GM19351 (cell line): Measurements from ENCODE around the gene ZNF275.
A peak's percentile ranks its signal among the peaks of the same experiment; 100 is the strongest.
"Not testable (repeated sequence)": the region's sequence is repeated elsewhere in the genome, so short reads cannot be mapped to it uniquely, and the experiment has no call there.

Experiments used
- ATAC-seq: cut with Tn5 transposase; IDR thresholded peaks from one replicate; pipeline ENCODE4 v1.9.1; 2021; ENCODE audit warnings: mild to moderate bottlenecking, moderate library complexity; ENCODE audit not compliant: unreplicated experiment

Gene ZNF275, protein sequence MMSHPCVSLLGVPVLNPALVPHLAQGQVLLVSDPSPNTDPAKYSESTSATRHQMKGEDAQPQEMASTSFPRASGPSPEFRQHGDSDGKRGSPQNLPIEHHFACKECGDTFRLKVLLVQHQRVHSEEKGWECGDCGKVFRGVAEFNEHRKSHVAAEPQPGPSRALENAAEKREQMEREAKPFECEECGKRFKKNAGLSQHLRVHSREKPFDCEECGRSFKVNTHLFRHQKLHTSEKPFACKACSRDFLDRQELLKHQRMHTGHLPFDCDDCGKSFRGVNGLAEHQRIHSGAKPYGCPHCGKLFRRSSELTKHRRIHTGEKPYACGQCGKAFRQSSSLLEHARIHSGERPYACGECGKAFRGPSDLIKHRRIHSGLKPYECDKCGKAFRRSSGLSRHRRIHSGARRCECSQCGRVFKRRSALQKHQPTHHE

DNA sequence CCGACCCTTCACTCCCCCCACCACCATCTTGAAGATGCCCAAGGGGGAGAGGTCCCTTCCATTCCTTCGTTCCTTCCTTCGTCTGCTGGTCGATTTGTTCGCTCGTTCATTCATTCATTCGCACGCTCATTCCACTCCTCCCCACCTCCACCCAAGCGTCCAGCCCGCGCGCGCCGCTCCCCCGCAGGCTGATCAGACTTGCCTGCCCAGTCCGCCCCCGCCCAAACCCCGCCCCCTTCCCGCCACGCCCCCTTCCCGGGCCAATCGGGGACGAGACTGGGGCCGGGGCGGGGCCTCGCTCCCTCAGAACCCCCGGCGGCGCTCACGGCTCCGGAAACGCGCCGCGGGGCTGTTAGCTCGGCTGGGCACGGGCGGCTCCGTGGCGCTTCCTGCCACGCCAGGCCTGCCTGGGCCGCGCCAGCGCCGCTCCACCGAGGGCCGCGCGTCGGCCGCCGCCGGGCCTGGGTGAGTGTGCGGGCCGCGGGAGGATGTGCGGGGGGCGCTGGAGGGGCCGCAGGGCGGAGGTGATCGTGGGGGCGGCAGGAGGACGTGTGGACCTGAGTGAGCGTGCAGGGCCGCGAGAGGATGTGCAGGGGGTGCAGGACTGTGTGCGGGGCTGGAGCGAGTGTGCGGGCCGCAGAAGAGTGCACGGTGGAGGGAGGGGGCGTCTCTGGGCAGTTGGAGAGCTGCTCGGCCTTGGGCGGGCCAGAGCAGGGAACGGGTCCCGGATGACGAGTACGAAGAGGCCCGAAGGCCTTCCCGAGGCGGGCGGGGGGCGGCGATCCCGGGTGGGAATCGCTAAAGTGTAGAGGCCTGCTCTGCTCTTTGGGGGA, at the start of gene ZNF275:
ZNF275 (plus strand) TSS at position 333 of the 833 bp plus-strand sequence. CDS start 2,527 bp downstream, outside the sequence.
- ATAC-seq: peak; percentile 80

DNA sequence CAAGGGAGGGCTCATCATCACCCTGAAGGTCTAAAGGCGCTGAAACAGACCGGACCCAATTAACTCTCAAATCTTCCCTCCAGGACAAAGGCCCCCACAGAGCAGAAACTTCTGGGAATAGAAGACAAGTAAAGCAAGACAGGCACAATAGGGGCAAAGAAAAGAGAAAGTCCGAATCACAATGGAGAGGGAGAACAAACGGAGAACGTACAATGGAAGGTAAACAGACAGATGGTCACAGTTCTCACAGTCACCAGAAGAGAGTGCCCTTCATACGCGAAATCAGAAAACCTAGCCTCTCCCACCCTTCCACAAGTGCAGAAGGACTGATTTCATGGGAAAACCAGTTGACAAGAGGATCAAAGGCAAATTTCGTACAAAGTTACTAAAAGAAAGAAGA, 48.3 kb upstream of the ZNF275 start:
- ATAC-seq: not testable (repeated sequence)

DNA sequence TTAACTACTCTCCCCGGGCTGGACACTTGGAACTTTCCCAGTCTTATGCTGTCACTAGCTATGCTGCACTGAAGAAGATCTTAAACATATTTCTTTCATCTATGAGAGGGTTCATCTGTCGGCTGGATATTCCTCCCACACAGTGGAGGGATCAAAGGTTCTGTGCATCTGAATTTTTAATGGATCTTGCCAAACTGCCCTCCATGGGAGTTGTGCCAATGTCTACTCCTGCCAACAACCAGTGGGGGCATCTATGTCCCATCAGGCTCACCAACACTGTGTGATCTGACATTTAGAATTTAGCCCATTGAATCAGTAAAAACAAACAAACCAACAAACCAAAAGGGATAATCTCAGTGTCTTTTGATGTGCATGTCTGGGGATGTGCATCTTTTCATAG, 45.1 kb upstream of the ZNF275 start:
- not testable (repeated sequence) for ATAC-seq

GRCh38 chrX:153293485-153294071, 40.4 kb upstream of the ZNF275 start:
- not testable (repeated sequence) for ATAC-seq

DNA sequence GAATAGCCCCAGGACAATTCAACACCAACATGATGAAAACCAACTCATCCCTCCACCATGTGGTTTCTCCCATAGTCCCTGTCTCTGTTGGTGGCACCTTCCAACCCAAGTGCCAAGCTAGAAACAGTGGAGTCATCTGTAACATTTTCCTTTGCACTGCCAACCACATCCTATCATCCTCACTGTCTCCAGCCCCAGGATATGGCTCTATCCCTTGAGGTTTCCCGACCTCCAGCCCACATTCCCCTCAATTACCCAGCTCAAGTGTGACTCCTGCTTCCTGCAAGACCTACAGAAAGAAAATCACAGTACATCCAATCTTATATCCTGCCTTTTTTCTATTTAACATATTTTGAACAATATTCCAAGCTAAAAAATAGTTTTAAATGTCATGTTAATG, 36.6 kb upstream of the ZNF275 start:
- ATAC-seq: no peak

DNA sequence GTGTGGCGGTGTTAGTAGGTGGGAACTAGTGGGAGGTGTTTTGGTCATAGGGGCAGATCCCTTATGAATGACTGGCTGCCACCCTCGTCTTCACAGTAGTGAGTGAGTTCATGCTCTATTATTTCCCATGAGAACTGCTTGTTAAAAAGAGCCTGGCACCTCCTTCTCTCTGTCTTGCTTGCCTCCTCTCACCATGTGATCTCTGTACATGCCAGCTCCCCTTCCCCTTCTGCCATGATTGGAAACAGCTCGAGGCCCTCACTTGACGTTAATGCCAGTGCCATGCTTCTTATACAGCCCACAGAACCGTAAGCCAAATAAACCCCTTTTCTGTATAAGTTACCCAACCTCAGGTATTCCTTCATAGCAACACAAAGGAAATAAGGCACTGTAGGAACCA, 34.1 kb upstream of the ZNF275 start:
- ATAC-seq: no peak

GRCh38 chrX:153301746-153302145, 32.2 kb upstream of the ZNF275 start:
- ATAC-seq: no peak

DNA sequence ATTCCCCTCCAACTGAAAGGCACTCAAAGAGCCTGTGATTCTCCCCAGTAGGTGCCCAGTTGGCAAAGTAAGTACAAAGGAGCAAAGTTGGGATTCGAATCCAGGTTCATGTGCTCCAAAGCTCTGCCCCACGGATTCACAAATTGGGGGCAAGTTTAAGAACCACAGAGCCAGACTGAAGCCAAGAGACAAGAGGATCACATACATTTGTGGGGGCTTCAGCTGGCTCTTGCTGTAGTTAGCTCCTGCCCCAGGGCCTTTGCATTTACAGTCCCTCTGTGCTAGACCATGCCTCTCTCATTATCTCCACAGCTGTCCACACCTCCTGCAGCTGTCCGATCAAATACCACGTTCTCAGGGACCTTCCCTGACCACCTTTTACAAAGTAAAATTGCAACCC, 31.2 kb upstream of the ZNF275 start:
- no peak for ATAC-seq

DNA sequence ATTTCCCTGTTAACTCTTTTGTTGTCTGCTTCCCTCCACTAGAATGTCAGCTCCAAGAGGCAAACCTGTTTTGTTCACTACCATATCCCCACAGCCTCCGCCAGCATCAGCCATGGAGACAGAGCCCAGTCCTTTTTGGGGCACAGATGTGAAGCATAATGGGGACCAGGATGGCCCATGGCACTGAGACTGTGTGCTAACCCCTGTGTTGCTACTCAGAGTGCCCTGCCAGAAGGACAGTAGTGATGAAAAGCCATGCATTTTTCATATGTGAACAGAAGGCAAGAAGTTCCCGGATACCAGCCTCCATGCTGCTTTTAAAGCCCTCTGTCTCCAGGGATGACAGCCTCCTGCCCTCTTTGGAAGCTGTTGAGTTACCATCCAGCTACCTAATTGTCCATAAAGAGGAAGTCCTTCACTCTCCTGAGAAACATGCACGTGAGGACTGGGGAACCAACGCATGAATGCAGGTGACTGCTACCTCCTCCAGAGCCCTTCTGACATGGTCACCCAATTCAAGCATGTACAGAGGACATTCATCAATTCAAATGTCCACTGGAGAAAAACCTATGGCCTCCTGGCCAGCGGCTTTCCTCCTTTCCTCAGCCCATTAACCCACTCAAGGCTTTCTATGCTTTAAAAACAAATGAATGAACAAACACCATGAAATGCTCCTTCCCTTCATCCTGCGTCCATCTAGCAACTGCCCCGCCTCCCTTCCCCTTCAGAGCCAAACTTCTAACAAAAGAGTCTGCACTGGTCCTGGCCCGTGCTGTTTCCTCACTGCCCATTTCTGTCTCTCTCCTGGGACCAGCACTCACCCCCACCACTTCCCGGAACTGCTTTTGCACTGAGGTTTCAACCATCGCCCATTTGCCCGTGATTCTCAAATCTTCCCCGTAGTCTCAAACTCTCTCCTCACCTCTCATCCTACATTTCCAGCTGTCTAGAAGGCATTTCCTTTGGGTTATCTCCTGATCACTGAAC, 30.4 kb upstream of the ZNF275 start:
- ATAC-seq: no peak

DNA sequence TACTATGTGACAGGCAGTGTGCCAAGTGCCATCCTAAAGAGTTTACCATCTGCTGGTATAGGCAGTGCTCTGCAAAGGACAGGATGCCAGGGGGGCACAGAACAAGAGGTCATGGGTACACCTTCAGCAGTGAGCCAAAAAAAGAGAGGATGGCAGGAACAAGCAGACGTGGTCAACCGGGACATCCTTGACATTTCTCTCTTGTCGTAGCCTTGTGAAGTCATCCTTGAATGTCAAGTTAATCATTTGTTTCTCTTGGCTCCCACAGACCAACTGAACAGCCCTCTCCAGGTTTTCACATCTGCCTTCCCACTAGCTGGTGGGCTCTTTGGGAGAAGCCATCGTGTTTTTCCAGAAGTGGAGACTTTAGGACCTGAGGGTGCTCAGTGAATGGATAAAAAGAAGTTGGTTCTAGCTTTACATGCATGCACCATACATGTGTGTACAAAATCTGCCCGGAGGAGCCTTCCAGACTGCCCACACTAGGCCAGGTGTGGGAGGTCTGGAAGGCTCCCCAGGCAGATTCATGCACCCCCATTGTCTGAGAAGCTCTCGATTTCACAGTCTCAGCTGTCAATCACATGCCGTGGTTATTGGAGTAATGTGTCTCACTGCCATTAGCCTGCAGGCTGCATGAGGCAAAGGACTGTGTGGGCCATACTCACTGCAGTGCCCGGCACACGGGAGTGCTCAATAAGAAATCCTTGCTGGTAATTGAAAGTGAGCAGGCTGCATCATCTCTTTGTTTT, 28.8 kb upstream of the ZNF275 start:
- ATAC-seq: no peak

DNA sequence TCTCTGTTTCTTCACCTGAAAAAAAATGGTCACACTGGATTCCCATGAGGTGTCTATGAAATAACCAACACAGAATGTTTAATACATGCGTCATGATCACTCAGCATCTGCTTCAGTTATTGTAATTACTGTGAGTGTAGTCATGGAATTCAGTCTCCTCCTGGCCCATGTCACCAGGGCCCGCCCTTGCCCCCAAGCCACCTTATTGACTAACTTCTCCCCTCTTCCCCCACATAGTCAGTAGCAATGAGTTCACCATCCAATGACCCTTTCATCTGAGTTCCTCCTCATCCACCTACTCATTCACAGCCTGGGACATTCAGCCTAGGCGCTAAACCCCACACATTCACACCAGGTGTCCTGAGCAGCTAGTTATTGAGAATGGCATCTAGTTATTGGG, 28.0 kb upstream of the ZNF275 start:
- ATAC-seq: no peak

DNA sequence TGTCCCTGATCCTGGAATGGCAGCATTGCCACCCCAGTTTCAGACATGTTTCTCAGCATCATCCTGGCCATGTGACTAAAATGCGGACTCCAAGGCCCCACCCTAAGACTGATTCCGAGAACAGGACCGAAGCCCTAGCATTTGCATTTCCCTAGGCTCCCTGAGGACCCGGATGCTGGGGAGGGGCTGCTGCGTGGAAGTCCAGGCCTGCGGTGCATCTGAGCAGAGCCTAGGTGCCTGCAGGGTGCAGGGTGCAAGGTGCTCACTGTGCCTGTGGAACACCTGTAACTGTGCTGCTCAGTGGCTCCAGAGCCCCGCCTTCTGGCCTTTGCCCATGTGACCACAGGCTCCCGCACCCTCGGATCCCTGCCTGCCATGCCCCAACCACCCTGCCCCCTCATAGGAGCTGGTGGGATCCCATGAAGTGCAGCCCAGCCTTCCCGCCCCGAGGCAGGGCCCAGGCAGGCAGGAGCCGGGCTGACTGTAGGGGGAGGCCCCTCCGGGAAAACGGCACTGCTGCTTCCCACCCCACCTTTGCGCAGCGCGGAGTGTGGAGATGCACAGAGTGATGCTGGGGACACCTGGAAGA, 27.3 kb upstream of the ZNF275 start:
- no peak for ATAC-seq

DNA sequence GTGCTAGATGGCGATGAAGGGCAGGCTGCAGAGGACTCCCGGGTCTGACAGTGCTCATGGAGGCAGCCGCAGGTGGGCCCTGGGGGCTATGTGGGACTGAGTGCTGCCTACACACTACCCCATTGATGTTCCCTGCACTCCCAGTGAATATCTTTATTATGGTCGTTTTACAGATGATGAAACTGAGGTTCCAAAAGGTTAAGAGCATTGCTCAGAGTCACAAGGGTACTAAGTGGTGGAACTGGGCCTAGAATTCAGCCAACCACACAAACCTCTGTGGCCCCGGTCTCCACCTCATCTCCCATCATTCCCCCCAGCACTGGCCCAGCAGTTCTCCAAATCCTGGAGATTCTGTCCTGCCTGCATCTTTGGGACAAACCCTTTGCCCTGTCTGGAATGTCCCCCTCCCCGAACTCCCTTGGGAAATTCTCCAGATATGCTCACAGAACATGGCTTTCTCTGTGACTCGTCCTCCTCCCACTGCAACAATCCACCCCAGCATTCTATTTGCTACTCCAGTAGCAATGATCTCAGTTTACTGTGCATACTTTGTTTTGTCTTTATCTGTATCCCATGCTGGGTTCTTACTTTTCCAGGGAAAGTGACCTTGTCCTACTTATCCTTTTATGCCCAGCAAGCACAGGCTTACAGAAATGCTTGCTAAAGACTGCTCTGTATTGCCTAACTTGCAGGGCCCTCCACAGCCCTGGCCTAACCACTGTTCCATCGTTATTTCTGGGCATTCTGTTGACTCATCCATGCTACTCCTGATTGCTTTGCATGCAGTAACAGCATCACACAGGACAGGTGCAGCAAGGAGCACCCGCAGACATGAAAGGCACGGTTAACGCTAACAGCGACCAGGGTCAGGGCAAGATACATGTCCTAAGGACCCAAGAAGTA, 26.4 kb upstream of the ZNF275 start:
- no peak for ATAC-seq

DNA sequence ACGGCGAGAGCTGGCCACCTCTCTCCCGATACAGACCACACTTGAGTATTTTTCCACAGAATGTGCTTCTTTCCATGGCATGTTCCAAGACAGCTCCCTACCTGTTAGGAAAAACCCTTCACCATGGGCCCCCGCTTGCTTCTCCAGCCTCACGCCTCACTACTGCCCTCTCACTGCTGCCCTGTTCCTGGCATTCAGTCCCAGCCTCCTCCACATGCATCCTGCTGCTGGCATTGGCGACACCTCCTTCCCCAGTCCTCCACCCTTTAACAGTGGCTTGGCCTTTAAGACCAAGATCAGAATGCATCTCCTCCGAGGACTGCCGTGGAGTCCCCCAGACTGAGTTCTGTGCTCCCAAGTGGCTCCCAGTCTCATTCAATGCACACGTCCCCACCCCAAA, 23.1 kb upstream of the ZNF275 start:
- ATAC-seq: no peak

DNA sequence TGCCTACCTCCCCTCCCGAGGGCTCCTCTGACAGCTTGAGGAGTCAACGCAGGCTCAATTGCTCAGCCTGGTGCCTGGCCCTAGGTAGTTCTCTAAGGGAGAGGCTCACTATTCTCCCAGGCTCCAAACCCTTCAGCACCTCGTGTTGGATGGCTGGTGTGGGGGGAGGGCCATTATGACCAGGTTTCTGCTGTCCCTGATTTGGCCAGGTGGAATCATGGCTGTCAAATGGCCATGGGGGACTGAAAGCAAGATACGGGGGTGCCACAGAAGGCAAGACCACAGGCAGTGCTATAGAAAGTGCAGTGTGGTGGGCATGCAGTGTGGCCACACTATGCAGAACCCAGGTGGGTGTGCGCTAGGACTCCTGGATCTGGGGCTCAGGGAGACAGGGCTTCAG, 21.9 kb upstream of the ZNF275 start:
- ATAC-seq: no peak

DNA sequence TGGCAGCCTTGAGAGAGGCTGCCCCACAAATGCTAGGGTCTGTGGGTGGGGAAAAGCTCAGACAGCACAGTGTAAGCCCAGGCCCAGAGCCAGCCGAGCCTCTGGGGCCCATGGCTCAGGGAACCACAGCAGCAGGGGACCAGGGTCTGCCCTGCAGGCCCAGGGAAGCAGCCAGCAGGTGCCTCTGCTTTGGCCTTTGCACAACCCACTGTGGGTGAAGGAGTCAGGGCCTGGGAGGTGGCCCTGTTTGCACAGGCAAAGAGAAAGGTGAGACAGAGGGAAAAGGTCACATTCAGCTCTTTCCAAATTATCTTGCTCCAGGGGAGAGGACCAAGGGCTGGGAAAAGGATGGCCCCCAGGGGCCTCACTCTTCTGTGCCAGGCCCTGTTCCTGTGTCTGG, 21.1 kb upstream of the ZNF275 start:
- no peak for ATAC-seq

DNA sequence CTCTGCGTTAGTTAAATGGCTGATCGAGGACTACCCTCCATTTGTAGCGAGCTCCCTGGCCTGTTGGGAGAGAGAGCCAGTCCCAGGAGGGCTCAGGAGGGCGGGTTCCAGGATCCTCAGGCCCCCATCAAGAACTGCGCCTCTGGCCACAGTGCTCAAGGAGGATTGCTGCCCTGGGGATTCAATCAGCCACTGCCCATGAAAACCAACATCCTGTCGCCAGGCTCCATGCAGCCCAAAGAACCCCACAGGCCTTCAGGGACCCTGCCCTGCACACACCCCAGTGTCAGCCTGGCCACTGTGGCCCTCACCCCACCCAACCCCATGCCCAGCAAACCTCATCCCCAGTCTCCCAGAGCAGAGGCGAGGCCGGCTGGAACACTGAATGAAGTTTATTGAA, 16.6 kb upstream of the ZNF275 start:
- ATAC-seq: no peak

DNA sequence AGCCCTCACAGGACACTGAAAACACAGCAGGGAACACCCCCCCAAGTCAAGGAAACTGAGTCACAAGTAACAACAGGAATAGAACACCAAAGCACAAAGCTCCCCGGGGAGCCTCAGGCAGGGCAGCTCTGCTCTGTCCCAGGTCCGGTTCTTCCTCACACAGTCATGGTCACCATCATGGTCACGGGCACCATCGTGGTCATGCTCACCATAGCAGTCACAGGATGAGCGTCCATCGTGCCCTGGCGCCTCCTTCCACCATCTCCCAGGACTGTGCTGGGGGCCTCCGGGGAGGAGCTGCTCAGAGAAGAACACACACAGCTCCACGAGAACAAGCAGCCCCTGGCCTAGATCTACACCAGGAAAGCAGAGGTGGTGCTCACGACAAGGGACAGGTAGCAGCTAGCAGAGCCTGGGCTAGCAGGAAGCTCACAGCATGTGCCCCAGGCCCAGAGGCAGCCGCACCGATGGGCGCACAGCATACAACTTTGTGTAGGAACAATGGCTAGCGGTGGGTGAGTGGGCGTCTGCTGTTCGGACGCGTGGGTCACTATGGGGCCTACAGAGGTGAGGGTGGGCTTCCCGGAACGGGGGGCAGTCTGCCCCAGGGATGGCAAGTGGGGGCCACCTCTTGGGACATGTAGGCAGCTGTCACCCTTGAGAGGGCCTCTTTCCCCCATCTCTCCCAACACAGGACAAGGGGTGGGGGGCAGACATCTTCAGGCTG, 15.8 kb upstream of the ZNF275 start:
- ATAC-seq: no peak
